ENCODE data around the gene XPNPEP2. TPM values are rescaled to one million over a fixed set of nuclear protein-coding genes. Genes with fewer than 3 reads are reported as not detected.

The XPNPEP2 gene
- total RNA-seq, 1 experiment from 2014 or later, result not detected

DNA sequence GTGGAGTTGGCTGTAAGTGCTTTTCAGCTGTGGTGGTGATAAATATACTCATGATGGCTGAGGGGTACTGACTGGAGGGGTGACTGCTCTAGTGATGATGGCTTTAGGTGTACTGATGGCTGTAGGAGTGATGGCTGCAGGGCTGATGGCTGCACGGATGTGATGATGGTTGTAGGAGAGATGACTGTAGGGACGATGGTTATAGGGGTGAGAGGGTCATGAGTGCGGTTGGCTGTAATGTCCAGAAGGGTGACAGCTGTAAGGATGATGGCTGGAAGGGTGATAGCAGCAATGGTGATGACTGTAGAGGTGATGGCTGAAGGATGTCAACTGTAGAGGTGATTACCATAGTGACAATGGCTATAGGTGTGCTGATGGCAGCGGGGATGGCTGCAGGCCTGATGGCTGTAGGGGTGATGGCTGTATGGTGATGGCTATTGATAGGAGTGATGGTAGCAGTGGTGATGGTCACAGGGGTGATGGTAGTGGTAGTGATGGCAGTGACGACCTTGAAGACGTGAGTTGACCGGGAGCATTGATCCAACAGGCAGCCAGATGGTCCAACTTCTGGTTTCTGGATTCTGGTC is 40.4 kb downstream of the XPNPEP2 start:
- H3K36me3 Mint-ChIP-seq (ENCODE audit: insufficient read depth, unreplicated experiment), result no peaks in the 10 kb centered on the region
- H3K4me1 Mint-ChIP-seq (ENCODE audit: low read depth, unreplicated experiment), result peaks cover 10% of the 10 kb centered on the region
- BruUV-seq (replicated peaks), result no TSS peak
- TF ChIP-seq, protein P1, sequence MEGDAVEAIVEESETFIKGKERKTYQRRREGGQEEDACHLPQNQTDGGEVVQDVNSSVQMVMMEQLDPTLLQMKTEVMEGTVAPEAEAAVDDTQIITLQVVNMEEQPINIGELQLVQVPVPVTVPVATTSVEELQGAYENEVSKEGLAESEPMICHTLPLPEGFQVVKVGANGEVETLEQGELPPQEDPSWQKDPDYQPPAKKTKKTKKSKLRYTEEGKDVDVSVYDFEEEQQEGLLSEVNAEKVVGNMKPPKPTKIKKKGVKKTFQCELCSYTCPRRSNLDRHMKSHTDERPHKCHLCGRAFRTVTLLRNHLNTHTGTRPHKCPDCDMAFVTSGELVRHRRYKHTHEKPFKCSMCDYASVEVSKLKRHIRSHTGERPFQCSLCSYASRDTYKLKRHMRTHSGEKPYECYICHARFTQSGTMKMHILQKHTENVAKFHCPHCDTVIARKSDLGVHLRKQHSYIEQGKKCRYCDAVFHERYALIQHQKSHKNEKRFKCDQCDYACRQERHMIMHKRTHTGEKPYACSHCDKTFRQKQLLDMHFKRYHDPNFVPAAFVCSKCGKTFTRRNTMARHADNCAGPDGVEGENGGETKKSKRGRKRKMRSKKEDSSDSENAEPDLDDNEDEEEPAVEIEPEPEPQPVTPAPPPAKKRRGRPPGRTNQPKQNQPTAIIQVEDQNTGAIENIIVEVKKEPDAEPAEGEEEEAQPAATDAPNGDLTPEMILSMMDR (IDR thresholded peaks at IDR 0.05; ENCODE audit: unreplicated experiment), result no peak
- no peak for DNase-seq
- no peak overlapping the region for H3K27ac Mint-ChIP-seq (ENCODE audit: unreplicated experiment)
- intact Hi-C loops (cut with micrococcal nuclease; ENCODE audit: unreplicated experiment), result no loop called here
- no peaks in the 10 kb centered on the region for H3K9me3 Mint-ChIP-seq (ENCODE audit: low read depth, unreplicated experiment)
- H3K4me3 Mint-ChIP-seq (ENCODE audit: low read depth, unreplicated experiment), result no peak overlapping the region
- CTCF ChIA-PET, result no interaction called here
- peaks cover 16% of the 10 kb centered on the region for H3K27me3 Mint-ChIP-seq (ENCODE audit: unreplicated experiment)

DNA sequence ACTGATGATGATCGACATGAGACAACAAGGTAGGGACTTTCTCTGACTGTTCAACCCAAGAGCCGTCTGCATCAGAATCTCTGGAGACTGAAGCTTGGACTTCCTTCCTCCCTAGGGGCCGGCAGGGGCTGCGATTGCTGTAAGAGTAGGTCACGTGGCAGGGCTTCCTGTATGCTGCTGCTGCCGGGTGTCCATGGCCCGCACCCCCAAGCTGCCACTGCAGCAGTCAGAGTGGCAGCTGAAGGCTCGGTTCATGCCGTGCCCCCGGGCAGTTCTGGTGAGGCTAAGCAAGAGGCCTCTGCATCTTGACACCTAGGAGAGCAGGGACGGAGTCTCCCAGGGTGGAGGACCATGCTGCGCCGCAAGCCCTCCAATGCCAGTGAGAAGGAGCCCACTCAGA is 41.0 kb downstream of the XPNPEP2 start, which contains the start of gene SASH3:
Gene SASH3 (plus strand): TSS at position 203 of the 400 bp plus-strand sequence. CDS start 149 bp downstream, at position 352.
- Mint-ChIP-seq H3K4me1 (ENCODE audit: low read depth, unreplicated experiment) (peaks cover 10% of the 10 kb centered on the region), H3K27ac (ENCODE audit: unreplicated experiment) (no peak within 1 kb of the TSS), H3K9me3 (ENCODE audit: low read depth, unreplicated experiment) (no peaks in the 10 kb centered on the region), H3K36me3 (ENCODE audit: insufficient read depth, unreplicated experiment) (no peaks in the 10 kb centered on the region), H3K27me3 (ENCODE audit: unreplicated experiment) (peaks cover 16% of the 10 kb centered on the region), H3K4me3 (ENCODE audit: low read depth, unreplicated experiment) (no peak within 1 kb of the TSS)
- intact Hi-C loops (cut with micrococcal nuclease; ENCODE audit: unreplicated experiment), result no loop called here
- BruUV-seq (replicated peaks), result no TSS peak
- no peak for DNase-seq
- TF ChIP-seq, protein P1 (IDR thresholded peaks at IDR 0.05; ENCODE audit: unreplicated experiment), result no peak
- CTCF ChIA-PET, result no interaction called here

DNA sequence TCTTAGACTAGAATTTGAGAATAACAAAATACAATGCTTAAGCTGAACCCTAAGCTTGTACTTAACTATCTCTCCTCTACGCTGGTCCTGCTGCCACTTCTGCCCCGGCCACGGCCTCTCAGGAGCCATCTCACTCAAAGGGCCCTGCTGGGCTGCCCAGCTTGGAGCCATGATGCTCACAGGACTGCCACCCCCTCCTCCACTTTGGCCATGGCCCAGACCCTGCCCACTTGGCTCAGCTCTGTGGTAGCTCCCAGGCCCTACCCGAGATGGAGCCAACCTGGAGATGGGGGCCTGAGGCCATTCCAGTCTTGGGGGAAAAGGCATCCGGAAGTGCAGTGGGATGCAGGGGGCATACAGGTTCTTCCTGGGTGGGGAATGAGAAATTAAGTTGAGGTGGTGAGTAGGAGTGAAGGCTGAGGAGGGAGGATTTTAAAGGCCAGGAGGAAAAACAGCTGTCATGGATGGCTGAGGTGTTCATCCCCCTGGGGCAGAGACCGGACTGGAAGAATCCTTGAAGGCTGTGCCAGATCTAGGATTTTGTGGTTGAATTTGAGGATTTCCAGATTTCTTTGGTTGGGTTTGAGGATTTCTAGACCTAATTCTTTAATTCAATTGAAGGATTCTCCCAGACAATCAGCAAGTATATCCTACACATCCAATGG is 41.8 kb downstream of the XPNPEP2 start:
- no peak overlapping the region for H3K27ac Mint-ChIP-seq (ENCODE audit: unreplicated experiment)
- H3K27me3 Mint-ChIP-seq (ENCODE audit: unreplicated experiment), result peaks cover 16% of the 10 kb centered on the region
- DNase-seq, result no peak
- no peaks in the 10 kb centered on the region for H3K36me3 Mint-ChIP-seq (ENCODE audit: insufficient read depth, unreplicated experiment)
- no TSS peak for BruUV-seq (replicated peaks)
- H3K4me1 Mint-ChIP-seq (ENCODE audit: low read depth, unreplicated experiment), result peaks cover 10% of the 10 kb centered on the region
- H3K4me3 Mint-ChIP-seq (ENCODE audit: low read depth, unreplicated experiment), result no peak overlapping the region
- CTCF ChIA-PET, result no interaction called here
- TF ChIP-seq, protein P1 (IDR thresholded peaks at IDR 0.05; ENCODE audit: unreplicated experiment), result no peak
- no peaks in the 10 kb centered on the region for H3K9me3 Mint-ChIP-seq (ENCODE audit: low read depth, unreplicated experiment)
- intact Hi-C loops (cut with micrococcal nuclease; ENCODE audit: unreplicated experiment), result no loop called here

DNA sequence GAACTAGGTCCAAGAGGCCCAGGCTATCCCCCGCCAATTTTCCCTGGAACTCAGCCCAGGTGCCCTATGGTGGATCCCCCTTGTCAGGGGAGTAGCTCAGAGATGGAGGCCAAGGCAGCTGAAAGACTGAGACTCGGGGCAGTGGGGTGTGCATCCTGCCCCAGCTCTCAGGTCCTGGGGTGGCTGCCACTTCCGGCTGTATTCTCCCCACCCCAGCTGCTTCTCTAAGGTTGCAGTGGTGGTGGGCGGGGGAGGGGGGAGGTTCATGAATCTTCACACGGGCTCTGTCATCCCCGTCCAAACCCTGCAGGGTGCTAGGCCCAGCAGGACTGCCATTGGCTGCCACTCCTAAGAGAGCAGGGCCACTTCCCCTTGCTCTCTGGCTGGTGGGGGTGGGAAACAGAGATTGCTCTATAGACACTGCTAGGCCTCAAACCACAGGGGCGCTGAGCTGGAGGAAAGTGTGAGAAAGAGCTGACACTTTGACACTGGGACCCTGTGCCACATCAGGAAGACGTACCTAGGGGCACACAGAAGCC is 42.4 kb downstream of the XPNPEP2 start:
- no peak overlapping the region for H3K4me3 Mint-ChIP-seq (ENCODE audit: low read depth, unreplicated experiment)
- H3K27ac Mint-ChIP-seq (ENCODE audit: unreplicated experiment), result no peak overlapping the region
- peaks cover 10% of the 10 kb centered on the region for H3K4me1 Mint-ChIP-seq (ENCODE audit: low read depth, unreplicated experiment)
- DNase-seq, result no peak
- peaks cover 16% of the 10 kb centered on the region for H3K27me3 Mint-ChIP-seq (ENCODE audit: unreplicated experiment)
- no TSS peak for BruUV-seq (replicated peaks)
- no peaks in the 10 kb centered on the region for H3K36me3 Mint-ChIP-seq (ENCODE audit: insufficient read depth, unreplicated experiment)
- TF ChIP-seq, protein P1 (IDR thresholded peaks at IDR 0.05; ENCODE audit: unreplicated experiment), result no peak
- intact Hi-C loops (cut with micrococcal nuclease; ENCODE audit: unreplicated experiment), result no loop called here
- no peaks in the 10 kb centered on the region for H3K9me3 Mint-ChIP-seq (ENCODE audit: low read depth, unreplicated experiment)
- CTCF ChIA-PET, result no interaction called here
